HG03354 (cell line): ENCODE results near the gene GLI3.

ENCODE experiments used
- ATAC-seq: cut with Tn5 transposase; IDR thresholded peaks from one replicate; pipeline ENCODE4 v1.9.1; 2021; ENCODE audit warnings: mild to moderate bottlenecking; ENCODE audit not compliant: unreplicated experiment, poor library complexity, severe bottlenecking

The GLI3 gene

DNA sequence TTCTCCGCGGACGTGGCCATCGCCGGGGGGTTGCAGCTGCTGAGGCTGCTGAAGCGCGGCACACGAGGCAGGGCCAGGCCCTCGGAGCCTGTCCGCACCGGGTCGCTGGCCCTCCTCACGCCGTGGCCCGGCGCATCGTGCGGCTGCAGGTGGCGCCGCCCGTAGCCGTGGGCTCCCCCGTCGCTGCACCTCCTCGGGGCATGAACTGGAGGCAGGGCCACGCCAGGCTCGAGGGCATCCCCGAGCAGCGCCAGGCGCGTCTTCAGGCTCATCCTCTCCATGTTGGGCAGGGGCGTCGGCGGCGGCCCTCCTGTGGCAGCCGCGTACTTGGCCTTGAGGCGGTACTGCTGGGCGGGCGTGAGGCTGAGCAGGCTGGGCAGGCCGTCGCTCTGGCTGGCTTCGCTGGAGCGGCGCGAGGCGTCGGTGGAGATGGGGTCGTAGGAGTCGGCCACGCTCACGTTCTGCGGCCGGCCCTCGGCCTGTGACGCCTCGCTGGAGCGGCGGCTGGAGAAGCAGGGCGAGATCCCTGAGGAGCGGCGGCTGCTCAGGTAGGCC lies 271.0 kb downstream of the GLI3 start:
- ATAC-seq, result no peak

- ATAC-seq, result no peak
Observed at GRCh38 chr7:41964849-41965745, 271.9 kb downstream of the GLI3 start.

- no peak for ATAC-seq
Observed at GRCh38 chr7:41964183-41964753, 272.7 kb downstream of the GLI3 start.

GRCh38 chr7:41956705-41957104 lies 280.3 kb downstream of the GLI3 start:
- ATAC-seq, result no peak

DNA sequence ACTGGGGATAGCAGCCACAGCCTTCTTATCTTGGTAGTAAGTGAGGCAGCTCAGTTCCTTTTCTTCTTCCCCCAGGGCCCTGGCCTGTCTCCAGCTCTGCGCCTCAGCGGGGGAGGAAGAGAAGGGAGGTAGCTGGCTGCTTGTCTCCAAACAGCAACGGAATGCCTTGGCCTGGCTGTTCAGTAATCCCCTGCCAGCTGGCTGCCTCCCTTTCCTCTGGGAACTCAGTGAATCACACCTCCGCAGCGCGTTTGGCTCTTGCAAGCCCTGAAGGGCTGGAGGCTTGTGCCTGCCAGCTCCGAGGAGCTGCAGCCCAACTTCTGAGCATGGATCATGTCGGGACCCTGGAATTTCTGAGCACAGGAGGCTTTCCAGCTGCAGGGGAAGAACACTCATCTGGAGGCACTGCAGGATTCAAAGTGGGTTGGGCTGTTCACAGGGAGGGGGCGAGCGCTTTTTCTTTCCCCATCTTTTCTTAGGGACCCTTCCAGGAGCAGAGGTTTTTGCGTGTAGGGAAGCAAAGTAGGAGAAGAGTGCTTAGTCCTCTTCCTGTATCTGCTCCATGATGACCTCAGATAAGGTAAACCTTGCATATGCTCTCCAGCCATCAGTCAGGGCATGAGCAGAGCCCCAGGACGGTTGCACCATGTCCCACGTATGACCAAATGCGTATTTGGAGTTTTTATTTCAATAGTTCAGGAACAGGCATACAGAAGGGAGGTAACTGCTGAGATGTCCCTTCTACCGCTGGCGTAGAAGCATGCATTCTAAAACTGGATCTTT lies 280.9 kb downstream of the GLI3 start:
- no peak for ATAC-seq

DNA sequence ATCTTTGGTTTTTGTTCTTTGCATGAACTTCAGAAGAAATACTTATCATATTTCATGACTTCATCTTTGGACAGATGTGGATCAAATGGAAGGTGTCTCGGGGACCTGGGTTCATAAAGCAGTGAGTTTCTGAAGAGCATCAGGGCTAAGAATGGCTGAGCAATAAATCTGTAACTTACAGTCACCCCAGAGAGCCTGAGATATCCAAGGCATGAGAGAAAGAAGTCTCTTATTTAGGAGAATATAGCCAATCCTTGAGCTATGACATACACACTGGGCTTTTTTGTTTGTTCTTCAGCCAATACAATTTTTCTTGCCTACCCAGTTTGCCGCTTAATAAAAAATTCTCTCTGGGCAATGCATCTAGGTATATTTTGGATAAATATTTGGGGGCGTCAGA lies 281.6 kb downstream of the GLI3 start:
- no peak for ATAC-seq

DNA sequence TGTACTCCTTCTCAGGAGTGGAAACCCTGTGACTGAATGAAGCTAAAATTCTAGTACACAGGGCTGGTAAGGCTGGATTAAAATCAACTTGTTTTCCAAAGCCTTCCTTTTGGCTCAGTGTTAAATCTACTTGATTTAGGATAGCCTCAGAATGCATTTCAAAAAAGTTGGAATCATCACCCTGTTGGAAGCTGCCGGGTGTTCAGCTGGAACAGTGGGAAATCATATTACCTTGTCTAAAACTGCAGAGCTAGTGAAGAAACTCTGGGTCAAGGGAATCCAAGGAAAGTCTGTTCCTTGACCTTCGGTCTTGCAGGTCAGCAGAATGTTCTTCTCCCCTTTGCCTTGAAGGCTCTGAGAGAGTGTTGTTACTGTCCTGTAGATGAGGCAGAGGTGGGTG lies 282.0 kb downstream of the GLI3 start:
- no peak for ATAC-seq

GRCh38 chr7:41948503-41948902 lies 288.5 kb downstream of the GLI3 start:
- no peak for ATAC-seq

- ATAC-seq, result peak; percentile 95
Observed at GRCh38 chr7:41943094-41943577, 293.9 kb downstream of the GLI3 start.

GRCh38 chr7:41942468-41943093 lies 294.4 kb downstream of the GLI3 start:
- ATAC-seq, result peak; percentile 15

- ATAC-seq, result peak; percentile 79
Observed at GRCh38 chr7:41940760-41941343, 296.2 kb downstream of the GLI3 start.

DNA sequence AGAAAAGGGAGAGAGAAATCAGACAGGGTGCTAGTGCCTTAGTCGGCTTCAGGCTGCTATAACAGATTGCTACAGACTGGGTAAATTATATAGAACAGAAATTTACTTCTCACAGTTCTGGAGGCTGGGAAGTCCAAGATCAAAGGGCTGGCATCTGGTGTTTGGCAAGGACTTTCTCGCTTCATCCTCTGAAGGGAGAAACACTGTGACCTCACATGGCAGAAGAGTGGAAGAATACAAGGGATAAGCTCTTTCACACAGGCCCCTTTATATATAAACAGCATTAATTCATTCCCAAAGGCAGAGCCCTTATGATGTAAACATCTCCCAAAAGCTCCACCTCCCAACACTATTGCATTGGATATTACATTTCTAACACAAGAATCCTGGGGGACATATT lies 298.6 kb downstream of the GLI3 start:
- ATAC-seq, result no peak

GRCh38 chr7:41933427-41933826 lies 303.6 kb downstream of the GLI3 start:
- ATAC-seq, result no peak

DNA sequence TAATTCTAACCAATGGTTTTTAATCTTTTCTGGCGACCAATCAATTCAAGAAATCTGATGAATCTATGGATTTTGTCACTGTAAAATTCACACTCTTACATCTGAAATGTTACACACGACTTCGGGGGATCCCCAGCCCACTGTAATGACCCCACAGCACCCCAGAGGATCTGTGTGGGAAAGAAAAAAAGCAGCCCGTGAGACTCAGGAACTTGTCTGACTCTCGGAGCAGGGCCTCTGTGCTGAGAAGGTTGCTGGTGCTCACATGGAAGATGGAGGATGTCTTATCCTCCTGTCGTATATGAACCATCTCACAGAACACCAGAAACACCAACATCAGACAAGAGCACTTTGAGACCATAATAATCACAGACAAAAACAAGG lies 305.8 kb downstream of the GLI3 start:
- ATAC-seq, result no peak

GRCh38 chr7:41930538-41931262 lies 306.3 kb downstream of the GLI3 start:
- ATAC-seq, result no peak

DNA sequence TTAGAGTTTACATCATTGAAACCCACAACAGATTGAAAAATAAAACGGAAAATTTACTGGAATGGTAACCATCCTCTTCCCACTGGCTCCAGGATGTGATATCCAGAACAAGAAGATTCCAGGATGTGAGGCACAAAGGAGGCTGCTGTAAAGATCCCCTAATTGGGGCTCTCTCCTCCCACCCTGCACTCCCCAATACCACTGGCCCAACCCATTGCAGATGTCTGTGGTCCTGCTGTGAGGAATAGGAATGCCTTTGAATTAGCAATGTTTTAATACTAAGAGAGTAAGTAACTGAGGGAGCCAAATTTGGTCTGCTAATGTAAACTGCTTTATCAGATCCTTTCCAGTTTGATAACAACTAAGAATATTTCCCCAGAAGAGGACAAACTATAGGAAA lies 308.2 kb downstream of the GLI3 start:
- ATAC-seq, result no peak

DNA sequence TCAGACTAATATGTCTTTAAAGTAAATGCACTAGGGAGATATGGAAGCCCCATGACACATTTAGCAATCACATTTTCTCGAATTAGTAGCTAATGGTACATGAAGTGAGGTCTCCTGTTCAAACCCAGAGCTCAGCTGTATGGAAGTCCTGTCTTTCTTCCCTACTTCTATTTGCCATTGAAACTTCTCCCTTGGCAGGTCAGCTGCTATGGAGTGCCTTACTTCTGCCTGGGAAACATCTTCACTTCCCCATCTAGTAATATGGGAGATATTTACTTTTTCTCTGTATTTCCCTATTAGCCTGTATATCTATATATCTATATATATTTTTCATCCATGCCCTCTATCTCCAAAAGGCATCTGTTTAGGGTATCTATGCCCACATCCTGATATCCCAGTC lies 308.8 kb downstream of the GLI3 start:
- ATAC-seq, result no peak

DNA sequence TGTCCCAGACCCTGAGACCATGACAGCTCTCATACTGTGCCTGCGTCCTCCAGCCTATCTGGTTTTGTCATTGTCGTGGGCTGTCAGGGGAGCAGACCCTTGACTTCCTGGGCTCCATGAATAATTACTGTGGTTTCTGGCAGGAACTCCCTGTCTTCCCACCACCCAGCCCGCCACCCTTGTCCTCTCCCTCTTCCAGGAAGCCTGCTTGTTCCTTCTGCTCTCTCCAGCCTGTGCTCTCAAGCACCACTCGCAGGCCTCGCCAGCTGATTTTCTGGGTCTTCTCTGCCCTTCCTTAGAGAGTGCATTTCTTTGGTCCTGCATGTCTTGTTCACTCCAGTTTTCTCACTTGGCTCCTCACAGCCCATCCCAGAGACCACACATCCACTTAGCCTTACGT lies 309.6 kb downstream of the GLI3 start:
- no peak for ATAC-seq

GRCh38 chr7:41925946-41926345 lies 311.1 kb downstream of the GLI3 start:
- no peak for ATAC-seq
